ENCODE measurements around the gene GPR153. TPM values are rescaled to one million over a fixed set of nuclear protein-coding genes. Genes with fewer than 3 reads are reported as not detected.

Gene GPR153
- total and polyA plus RNA-seq, 4 donors, result 0.37 to 5.9 (median 2.7) TPM

DNA sequence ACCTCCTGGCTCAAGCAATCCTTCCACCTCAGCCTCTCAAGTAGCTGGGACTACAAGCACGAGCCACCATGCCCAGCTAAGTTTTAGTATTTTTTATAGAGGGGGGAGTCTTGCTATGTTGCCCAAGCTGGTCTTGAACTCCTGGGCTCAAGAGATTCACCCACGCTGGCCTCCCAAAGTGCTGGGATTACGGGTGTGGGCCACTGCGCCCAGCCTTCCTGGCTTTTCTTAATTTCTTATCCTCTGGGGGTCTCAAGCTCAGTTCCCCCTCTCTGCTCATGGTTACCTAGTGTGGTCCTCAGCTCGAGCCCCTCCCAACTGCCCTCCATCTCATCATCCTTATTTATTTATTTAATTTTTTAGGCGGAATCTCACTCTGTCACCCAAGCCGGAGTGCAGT lies 58.6 kb downstream of the GPR153 start:
- peaks cover 0 to 2% (median under 1%) of the 10 kb centered on the region in 4 donors for H3K36me3 ChIP-seq (ENCODE audit: control insufficient read depth in 4 of 4, insufficient read depth in 3 of 4, low read depth in 1 of 4, low read length in 3 of 4)
- H3K9me3 ChIP-seq (ENCODE audit: control insufficient read depth in 4 of 4, low read length in 3 of 4), result no peaks in the 10 kb centered on the region
- no peak overlapping the region for H3K27ac ChIP-seq (ENCODE audit: low read depth in 1 of 2, low read length in 2 of 2)
- DNase-seq (ENCODE audit: low spot score), result no peak
- H3K4me3 ChIP-seq (ENCODE audit: low read depth in 1 of 3, low read length in 3 of 3), result no peak overlapping the region
- TF ChIP-seq RXRA (IDR thresholded peaks at IDR 0.05) (no peak), HNF4A (conservative IDR thresholded peaks at IDR 0.05) (no peak), FOXA1 (IDR thresholded peaks at IDR 0.05) (no peak)
- WGBS, result 91% methylated on average over 7 of the region's 7 CpGs
- no peaks in the 10 kb centered on the region for H3K27me3 ChIP-seq (ENCODE audit: control insufficient read depth in 4 of 4, insufficient read depth in 4 of 4, low read length in 3 of 4)
- H3K4me1 ChIP-seq (ENCODE audit: control insufficient read depth in 4 of 4, insufficient read depth in 4 of 4, low read length in 3 of 4), result peaks cover 10 to 51% (median 31%) of the 10 kb centered on the region in 4 donors
- H3K9ac ChIP-seq (ENCODE audit: low read depth in 1 of 2, low read length in 2 of 2), result no peak overlapping the region

DNA sequence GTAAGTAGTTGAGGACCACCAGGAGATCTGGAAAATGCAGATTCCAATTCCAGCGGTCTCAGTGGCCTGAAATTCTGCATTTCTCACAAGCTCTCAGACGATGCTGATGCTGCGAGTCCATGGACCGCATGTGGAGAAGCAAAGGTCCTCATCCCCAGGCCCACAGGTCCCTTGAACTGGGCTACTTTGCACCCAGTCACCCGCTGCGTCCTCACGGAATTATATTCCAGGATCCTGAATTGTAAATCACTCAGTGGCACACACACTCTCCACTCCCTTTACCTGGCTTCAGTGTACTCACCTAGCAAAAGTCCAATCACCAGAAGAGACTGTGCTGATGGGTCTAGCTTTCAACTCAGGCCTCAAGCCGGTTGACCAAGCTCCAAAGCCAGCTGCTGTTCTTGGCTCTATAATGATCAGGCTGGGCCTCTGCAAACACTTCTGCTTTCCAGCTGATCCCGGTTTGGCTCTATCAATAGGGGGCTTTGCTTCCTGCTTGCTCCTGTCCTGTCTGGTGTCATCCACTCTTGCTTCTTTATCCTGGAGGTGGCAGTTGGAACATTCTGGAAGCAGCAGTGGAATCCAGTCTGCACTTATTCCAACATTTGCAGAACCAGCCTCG lies 60.6 kb downstream of the GPR153 start:
- no peak overlapping the region for H3K27ac ChIP-seq (ENCODE audit: low read depth in 1 of 2, low read length in 2 of 2)
- H3K9me3 ChIP-seq (ENCODE audit: control insufficient read depth in 4 of 4, low read length in 3 of 4), result no peaks in the 10 kb centered on the region
- H3K4me3 ChIP-seq (ENCODE audit: low read depth in 1 of 3, low read length in 3 of 3), result peak overlapping the region; percentile 39 to 94 (median 40)
- DNase-seq (ENCODE audit: low spot score), result no peak
- no peaks in the 10 kb centered on the region for H3K27me3 ChIP-seq (ENCODE audit: control insufficient read depth in 4 of 4, insufficient read depth in 4 of 4, low read length in 3 of 4)
- peak overlapping the region in 1 of 2 donors; percentile 45 for H3K9ac ChIP-seq (ENCODE audit: low read depth in 1 of 2, low read length in 2 of 2)
- peaks cover 0 to 12% (median 9%) of the 10 kb centered on the region in 4 donors for H3K36me3 ChIP-seq (ENCODE audit: control insufficient read depth in 4 of 4, insufficient read depth in 3 of 4, low read depth in 1 of 4, low read length in 3 of 4)
- peaks cover 10 to 34% (median 27%) of the 10 kb centered on the region in 4 donors for H3K4me1 ChIP-seq (ENCODE audit: control insufficient read depth in 4 of 4, insufficient read depth in 4 of 4, low read length in 3 of 4)
- TF ChIP-seq SP1 (IDR thresholded peaks at IDR 0.05) (no peak), EGR1 (IDR thresholded peaks at IDR 0.05; ENCODE audit: low read depth in 2 of 2) (no peak), JUND (IDR thresholded peaks at IDR 0.05) (no peak), FOXA2 (IDR thresholded peaks at IDR 0.05) (no peak), CTCF (IDR thresholded peaks at IDR 0.05; ENCODE audit: low read depth, low read length, missing input control) (no peak), FOXA1 (IDR thresholded peaks at IDR 0.05) (no peak), GABPA (IDR thresholded peaks at IDR 0.05 in 1 of 2, conservative IDR thresholded peaks at IDR 0.05 in 1 of 2) (no peak), NR2F2 (IDR thresholded peaks at IDR 0.05) (no peak), TAF1 (conservative IDR thresholded peaks at IDR 0.05) (no peak), YY1 (IDR thresholded peaks at IDR 0.05) (no peak), HNF4A (conservative IDR thresholded peaks at IDR 0.05) (no peak), HNF4G (IDR thresholded peaks at IDR 0.05) (no peak), RXRA (IDR thresholded peaks at IDR 0.05) (no peak), RAD21 (IDR thresholded peaks at IDR 0.05) (no peak)
- TF ChIP-seq, protein P1, sequence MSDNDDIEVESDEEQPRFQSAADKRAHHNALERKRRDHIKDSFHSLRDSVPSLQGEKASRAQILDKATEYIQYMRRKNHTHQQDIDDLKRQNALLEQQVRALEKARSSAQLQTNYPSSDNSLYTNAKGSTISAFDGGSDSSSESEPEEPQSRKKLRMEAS (IDR thresholded peaks at IDR 0.05), result no peak
- TF ChIP-seq, protein P2, sequence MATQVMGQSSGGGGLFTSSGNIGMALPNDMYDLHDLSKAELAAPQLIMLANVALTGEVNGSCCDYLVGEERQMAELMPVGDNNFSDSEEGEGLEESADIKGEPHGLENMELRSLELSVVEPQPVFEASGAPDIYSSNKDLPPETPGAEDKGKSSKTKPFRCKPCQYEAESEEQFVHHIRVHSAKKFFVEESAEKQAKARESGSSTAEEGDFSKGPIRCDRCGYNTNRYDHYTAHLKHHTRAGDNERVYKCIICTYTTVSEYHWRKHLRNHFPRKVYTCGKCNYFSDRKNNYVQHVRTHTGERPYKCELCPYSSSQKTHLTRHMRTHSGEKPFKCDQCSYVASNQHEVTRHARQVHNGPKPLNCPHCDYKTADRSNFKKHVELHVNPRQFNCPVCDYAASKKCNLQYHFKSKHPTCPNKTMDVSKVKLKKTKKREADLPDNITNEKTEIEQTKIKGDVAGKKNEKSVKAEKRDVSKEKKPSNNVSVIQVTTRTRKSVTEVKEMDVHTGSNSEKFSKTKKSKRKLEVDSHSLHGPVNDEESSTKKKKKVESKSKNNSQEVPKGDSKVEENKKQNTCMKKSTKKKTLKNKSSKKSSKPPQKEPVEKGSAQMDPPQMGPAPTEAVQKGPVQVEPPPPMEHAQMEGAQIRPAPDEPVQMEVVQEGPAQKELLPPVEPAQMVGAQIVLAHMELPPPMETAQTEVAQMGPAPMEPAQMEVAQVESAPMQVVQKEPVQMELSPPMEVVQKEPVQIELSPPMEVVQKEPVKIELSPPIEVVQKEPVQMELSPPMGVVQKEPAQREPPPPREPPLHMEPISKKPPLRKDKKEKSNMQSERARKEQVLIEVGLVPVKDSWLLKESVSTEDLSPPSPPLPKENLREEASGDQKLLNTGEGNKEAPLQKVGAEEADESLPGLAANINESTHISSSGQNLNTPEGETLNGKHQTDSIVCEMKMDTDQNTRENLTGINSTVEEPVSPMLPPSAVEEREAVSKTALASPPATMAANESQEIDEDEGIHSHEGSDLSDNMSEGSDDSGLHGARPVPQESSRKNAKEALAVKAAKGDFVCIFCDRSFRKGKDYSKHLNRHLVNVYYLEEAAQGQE (IDR thresholded peaks at IDR 0.05), result no peak
- TF ChIP-seq, protein P3, sequence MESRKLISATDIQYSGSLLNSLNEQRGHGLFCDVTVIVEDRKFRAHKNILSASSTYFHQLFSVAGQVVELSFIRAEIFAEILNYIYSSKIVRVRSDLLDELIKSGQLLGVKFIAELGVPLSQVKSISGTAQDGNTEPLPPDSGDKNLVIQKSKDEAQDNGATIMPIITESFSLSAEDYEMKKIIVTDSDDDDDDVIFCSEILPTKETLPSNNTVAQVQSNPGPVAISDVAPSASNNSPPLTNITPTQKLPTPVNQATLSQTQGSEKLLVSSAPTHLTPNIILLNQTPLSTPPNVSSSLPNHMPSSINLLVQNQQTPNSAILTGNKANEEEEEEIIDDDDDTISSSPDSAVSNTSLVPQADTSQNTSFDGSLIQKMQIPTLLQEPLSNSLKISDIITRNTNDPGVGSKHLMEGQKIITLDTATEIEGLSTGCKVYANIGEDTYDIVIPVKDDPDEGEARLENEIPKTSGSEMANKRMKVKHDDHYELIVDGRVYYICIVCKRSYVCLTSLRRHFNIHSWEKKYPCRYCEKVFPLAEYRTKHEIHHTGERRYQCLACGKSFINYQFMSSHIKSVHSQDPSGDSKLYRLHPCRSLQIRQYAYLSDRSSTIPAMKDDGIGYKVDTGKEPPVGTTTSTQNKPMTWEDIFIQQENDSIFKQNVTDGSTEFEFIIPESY (IDR thresholded peaks at IDR 0.05), result no peak
- TF ChIP-seq, protein P4, sequence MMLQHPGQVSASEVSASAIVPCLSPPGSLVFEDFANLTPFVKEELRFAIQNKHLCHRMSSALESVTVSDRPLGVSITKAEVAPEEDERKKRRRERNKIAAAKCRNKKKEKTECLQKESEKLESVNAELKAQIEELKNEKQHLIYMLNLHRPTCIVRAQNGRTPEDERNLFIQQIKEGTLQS (IDR thresholded peaks at IDR 0.05), result no peak
- WGBS, result 83% methylated on average over 10 of the region's 10 CpGs

Data from liver (tissue), 9 donors.